Caki2 (cell line): ENCODE measurements around the gene LRSAM1. TPM values are rescaled to one million over a fixed set of nuclear protein-coding genes. Genes with fewer than 3 reads are reported as not detected.

ENCODE experiments used
- DNase-seq: peaks from one replicate; pipeline ENCODE4 v3.0.0-alpha.2; 2015; ENCODE audit warnings: low read depth
- in situ Hi-C: cut with HindIII; loops from 2 replicates; pipeline ENCODE4 v1.10.0; 2016; ENCODE audit warnings: low sequenced_read_pairs, low pct_unique_long_range_greater_than_20kb, mixed read lengths
- total RNA-seq: library from RNA; depleted of rRNA; stranded (reverse); fragments of >200 nt; shearing (Covaris generic); gene quantifications from 2 replicates; pipeline ENCODE4 v1.2.3, GENCODE V29; 2014; ENCODE audit warnings: low replicate concordance

Gene LRSAM1
- total RNA-seq, 1 experiment from 2014 or later = 9.5 TPM

DNA sequence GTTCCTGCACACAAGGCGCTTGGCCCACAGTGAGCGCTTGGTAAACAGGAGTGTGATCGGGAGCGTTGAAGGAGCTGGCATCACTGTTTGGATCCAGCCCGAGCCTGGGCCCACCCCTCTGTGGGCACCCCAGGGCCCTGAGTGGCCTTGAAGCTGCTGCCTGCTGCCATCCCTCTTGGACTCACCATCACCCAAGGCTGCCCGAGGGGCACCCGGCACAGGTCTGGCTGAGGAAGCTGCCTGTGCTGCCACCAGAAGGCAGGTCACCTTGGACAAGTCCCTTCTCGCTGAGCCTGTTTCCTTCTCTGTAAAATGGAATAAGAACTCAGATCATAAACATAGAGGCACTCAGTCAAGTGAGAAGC is 53.6 kb downstream of the LRSAM1 start:
- DNase-seq = no peak

DNA sequence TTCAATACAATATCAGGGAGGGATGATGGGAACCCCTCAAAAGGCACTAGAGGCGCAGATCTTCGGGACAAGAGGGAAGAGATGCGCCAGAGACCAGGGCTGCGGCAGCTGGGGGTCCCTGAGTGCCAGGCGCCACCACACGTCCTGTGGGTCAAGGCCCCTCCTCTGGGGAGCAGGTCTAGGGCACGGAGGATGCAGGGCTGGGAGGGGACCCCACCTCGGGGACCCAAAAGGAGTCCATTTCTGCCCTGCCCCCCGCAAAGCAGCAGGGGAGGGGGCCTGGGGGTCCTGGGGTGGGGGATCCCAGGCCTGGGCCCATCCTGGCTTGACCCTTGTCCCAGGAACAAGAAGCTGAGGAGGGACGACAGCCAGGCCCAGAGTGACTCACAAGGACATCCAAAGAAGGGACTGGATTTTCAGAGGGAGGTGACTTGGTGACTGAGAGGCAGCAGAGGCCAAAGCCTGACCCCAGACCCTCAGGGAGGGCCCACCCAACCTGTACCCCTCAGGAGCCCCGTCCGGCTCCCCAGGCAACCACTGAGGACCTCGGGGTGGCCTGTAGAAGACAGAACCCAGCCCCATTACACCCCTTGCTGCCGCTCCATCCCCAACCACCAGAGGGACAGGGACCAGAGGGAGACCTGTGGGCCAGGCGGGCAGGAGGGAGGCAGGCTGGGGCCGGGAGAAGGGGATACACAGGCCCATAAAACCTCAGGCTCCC is 54.2 kb downstream of the LRSAM1 start:
- DNase-seq = no peak
- in situ Hi-C loops = no loop called here

More for the DNA sequence above, 53.6 kb downstream of the LRSAM1 start:
- in situ Hi-C loops = no loop called here

- in situ Hi-C loops = no loop called here
- DNase-seq = no peak
Observed at GRCh38 chr9:127506117-127506813, 55.0 kb downstream of the LRSAM1 start.

- DNase-seq = no peak
- in situ Hi-C loops = no loop called here
Observed at GRCh38 chr9:127506814-127507750, 55.8 kb downstream of the LRSAM1 start.

DNA sequence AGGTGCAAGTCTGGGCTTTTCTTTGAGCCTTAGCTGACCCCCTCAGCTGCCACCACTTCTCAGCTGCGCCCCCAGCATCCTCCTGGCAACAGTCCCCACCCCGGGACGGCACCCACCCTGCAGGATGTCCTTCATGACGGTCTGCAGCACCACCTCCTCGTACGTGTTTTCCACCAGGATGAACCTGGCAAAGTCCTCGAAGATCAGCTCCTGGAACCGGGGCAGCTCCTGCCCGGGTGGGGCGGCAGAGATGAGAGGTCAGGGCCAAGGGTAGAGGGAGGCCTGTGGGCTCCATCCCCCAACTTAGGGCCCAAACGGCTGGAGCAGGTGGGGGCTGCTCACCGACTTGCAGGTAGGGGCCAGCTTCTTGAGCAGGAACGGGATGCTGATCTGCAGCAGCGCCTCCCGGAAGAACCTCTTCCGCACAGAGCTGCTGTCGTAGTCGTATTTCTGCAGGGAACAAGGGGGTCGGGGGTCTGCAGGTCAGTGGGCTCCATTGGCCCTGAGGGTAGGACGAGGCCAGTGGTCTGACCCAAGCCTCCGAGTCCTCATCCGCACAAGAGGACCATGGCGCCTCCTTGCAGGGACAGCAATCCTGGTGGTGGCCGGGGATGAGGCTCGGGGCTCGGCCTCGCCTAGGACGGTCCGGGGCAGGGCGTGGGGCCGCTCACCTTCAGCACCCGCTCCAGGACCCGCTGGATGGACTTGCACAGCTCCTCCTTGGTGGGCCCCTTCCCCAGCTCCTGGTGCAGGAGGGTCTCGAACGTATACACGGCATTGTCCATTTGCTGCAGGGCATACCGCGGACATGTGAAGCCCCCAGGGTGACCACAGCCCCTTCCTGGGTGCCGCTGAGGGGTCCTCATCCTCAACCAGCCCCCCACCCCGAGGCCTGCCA is 56.7 kb downstream of the LRSAM1 start:
- no peak for DNase-seq
- in situ Hi-C loops = no loop called here

- in situ Hi-C loops = no loop called here
- no peak for DNase-seq
Observed at GRCh38 chr9:127508901-127509260, 57.6 kb downstream of the LRSAM1 start.

- in situ Hi-C loops = no loop called here
- DNase-seq = no peak
Observed at GRCh38 chr9:127509261-127509954, 58.1 kb downstream of the LRSAM1 start.

DNA sequence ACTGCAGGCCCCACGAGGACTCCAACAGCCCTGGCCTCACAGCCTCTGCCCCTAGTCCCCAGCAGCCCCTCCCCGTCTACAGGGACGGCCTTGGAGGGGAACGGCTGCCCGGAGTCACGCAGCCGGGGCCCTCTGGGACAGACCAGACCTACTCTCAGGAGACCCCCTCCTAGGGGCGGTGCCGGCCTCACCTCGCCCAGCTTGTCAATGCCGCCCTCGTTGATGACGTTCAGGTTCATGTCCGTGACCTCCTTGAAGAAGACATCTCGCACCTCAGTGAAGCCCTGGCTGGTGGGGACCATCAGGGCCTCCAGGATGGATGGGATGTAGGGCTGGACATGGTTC is 58.6 kb downstream of the LRSAM1 start:
- no peak for DNase-seq
- in situ Hi-C loops = no loop called here

- no peak for DNase-seq
- in situ Hi-C loops = no loop called here
Observed at GRCh38 chr9:127514468-127514867, 63.2 kb downstream of the LRSAM1 start.

- in situ Hi-C loops = no loop called here
- DNase-seq = no peak
Observed at GRCh38 chr9:127516835-127517607, 65.7 kb downstream of the LRSAM1 start.

DNA sequence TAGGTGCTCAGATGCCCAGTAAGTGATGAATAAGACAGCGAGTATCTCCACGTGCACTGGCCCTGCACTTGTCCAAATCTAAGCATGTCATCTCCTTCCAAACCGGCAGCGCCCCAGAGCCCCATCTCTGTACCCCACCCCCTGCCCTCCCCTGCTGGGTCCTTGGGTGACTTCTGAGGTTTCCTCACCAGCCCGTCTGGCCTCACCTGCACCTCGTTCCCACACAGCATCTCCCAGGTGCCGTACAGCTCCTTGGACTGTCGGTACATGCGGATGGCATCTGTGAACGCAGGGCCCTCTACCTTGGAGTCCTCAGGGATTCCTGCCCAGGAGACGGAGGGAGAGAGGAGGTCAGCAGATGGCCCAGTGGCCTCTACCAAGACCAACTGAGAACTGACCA is 66.3 kb downstream of the LRSAM1 start:
- in situ Hi-C loops = no loop called here
- DNase-seq = no peak

DNA sequence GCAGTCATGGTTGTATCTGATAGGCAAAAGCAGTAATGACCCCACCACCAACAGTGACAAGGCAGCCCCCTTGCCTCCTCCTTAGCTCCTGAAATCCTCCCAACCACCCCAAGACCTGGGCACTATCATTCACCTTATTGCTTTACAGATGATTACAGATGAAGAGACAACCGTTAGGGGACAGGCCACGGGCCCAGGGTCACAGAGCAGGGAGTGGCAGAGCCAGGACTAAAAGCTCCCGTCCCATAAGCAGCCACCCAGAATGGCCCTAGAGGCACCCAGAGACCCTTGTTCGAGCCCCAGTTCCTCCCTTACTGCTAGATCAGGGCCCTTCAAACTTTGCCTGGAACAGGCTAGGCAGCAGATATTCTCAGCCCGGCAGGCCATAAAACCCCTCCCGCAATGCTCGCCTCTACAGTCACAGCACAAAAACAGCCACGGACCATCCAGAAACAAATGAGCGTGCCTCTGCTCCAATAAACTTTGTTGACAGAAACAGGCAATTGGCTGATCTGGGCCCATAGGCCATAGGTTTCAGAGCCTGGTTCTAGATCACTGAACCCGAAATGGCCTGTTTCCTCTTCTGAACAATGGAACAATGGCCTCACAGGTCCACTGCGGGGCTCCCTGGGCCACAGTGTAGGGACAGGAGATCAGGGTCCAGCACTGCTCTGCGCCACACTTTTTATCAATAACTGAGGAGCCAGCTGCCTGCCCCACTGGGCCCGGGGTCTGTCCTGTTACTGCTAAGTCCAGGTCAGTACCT is 67.0 kb downstream of the LRSAM1 start:
- in situ Hi-C loops = no loop called here

DNA sequence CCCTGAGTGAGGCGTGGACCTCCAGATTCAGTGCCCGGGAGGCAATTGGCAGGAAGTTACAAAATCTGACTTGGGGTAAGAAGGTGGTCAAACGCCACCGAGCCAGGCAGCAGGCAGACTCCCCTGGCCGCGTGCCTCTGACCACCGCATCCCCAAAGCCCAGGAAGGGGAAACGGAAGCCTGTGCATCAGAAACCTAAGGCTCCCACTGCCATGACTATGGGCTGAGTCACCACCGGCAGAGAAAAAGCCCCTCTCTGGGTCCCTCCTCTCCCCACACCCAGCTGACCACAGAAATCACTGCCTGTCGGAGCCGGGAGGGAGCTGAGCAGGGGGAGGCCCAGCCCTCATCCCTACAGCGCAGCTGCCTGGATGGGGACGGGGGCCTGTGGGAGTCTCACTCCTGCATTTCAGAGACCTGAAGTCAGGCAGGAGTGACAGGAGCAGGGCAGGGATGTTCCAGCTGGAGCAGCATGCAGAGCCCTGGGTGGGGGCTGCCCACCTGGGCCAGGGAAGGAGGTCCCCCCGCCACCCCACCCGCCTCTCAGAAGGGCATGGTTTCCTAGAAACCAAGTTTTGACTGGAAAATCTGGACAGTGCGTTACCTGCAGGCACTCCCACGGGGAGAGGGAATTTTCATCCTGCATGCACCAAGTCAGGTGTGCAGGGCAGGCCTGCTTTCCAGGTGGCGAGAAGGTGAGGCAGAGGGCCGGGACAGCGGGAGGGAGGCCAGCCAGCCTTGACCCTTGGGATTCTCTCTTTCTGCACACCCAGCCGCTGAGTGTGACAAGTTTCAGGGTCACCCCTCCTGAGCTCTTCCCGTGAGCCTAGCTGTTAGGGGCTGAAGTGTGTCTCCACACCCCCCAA is 68.2 kb downstream of the LRSAM1 start:
- in situ Hi-C loops = no loop called here
- peak; percentile 75 for DNase-seq

More for the DNA sequence above, 67.0 kb downstream of the LRSAM1 start:
- no peak for DNase-seq

DNA sequence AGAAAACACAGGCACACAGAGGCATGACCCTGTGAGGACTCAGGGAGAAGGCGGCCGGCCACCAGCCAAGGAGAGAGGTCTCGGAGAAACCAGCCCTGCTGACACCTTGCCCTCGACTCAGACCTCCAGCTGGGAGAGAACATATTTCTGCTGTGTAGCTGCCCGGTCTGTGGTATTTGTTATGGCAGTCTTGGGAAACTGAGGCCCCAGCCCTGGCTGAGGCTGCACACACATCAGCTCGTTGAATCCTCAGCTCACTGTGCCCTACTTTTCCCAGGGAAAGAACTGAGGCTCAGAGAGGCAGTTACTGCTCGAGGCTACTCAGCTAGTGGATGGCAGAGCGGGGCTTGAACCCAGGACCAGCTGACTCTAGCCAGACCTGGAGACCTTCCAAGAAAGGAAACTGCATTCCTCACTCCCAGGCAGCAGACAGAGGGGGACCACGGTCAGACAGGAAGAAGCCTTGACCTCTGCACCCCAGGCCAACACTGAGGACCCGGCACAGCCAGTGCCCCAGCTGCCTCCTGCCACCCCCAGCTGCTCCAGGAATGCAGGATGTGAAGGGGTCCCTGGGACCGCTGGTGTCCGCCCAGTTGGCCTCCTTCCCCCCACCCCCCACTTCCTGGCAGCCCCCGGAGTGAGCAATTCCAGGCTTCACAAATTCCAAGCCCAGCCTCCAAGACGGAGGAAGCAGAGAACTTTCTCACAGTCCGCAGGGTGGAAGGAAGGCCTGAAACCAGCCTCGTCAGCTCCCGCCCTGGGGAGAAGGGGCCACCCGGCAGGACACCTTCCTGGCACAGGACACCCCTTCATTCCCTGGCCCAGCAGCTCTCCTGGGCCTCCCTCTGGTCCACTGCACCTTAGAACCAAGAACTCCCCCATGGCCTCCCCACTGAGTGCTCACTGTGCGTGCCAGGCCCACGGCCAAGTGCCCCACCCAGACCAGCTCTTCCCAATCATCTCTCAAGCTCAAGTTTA is 69.9 kb downstream of the LRSAM1 start:
- in situ Hi-C loops = no loop called here

More for the DNA sequence above, 69.9 kb downstream of the LRSAM1 start:
- no peak for DNase-seq
